H1 (cell line): ENCODE measurements around the gene SHISA9. TPM values are rescaled to one million over a fixed set of nuclear protein-coding genes. Genes with fewer than 3 reads are reported as not detected.

Experiments used
- ATF3 ChIP-seq: IDR thresholded peaks from 2 replicates; pipeline ENCODE4 v1.6.1; 2011; ENCODE audit warnings: low read depth, mild to moderate bottlenecking, low read length; ENCODE audit not compliant: insufficient read depth
- CHD7 ChIP-seq: fragments of 300-600 bp; sonication (generic); IDR thresholded peaks from 2 replicates; pipeline ENCODE4 v1.7.1; 2012; ENCODE audit warnings: low read length, moderate library complexity, mild to moderate bottlenecking, inconsistent platforms; ENCODE audit not compliant: insufficient replicate concordance
- EGR1 ChIP-seq: IDR thresholded peaks from 2 replicates; pipeline ENCODE4 v1.6.1; 2011; ENCODE audit warnings: low read depth, low read length, borderline replicate concordance
- HDAC6 ChIP-seq: IDR thresholded peaks from one replicate; pipeline ENCODE4 v1.7.1; 2012; ENCODE audit warnings: low read depth, mild to moderate bottlenecking, inconsistent platforms, low read length, moderate library complexity
- JUN ChIP-seq: IDR thresholded peaks from 2 replicates; pipeline ENCODE4 v1.6.1; 2011; ENCODE audit warnings: low read depth, mild to moderate bottlenecking, improper control_type of control experiment, low read length
- KDM5A ChIP-seq: fragments of 200-600 bp; IDR thresholded peaks from 2 replicates; pipeline ENCODE4 v1.7.1; 2012; ENCODE audit warnings: mild to moderate bottlenecking, low read length, inconsistent platforms, mixed read lengths
- MAFK ChIP-seq: IDR thresholded peaks from 2 replicates; pipeline ENCODE4 v1.6.1; 2012; ENCODE audit warnings: low read depth, mild to moderate bottlenecking, improper control_type of control experiment, low read length
- SP1 ChIP-seq: IDR thresholded peaks from 2 replicates; pipeline ENCODE4 v1.6.1; 2011; ENCODE audit warnings: low read depth, low read length
- SP2 ChIP-seq: IDR thresholded peaks from 2 replicates; pipeline ENCODE4 v1.6.1; 2012; ENCODE audit warnings: mild to moderate bottlenecking, low read length, inconsistent platforms
- SP4 ChIP-seq: IDR thresholded peaks from 2 replicates; pipeline ENCODE4 v1.6.1; 2012; ENCODE audit warnings: low read length, inconsistent platforms
- YY1 ChIP-seq: IDR thresholded peaks from 2 replicates; pipeline ENCODE4 v1.6.1; 2011; ENCODE audit warnings: low read depth, mild to moderate bottlenecking, low read length
- polyA plus RNA-seq, 7 experiments: library from polyadenylated mRNA; depleted of rRNA in 3 of 7; stranded (reverse) in 5 of 7; unstranded in 2 of 7; fragments of >200 nt in 5 of 7; fragments of 200-250 nt in 2 of 7; gene quantifications; 1 replicate in 5 of 7; 2 replicates in 1 of 7; 4 replicates in 1 of 7; pipeline versions ENCODE4 v1.2.1 to v1.2.3, GENCODE V29; 2011 to 2013; ENCODE audit warnings: missing spikeins in 2 of 7, mixed read lengths in 2 of 7
- total RNA-seq: library from RNA; stranded (reverse); fragmentation: NEBNext Ultra II Directional; extraction: Animal tissue kit (Norgen Biotek cat#: 25700); gene quantifications from 2 replicates; pipeline ENCODE4 v1.2.1, GENCODE V29; 2021
- TF ChIP-seq, protein P1 (sequence below): IDR thresholded peaks from 2 replicates; pipeline ENCODE4 v1.6.1; 2011; ENCODE audit warnings: low read length, improper control_type of control experiment

The SHISA9 gene
- total and polyA plus RNA-seq, 2 of the 8 experiments (the other 6 are each of a cell fraction or from before 2014, with no cell fraction given): 25.6 to 39.8 TPM

GRCh38 chr16:13234999-13235398 is 333.6 kb downstream of the SHISA9 start (continued):
- no peak for TF ChIP-seq CHD7
- no peak for TF ChIP-seq HDAC6
- TF ChIP-seq, protein P1, sequence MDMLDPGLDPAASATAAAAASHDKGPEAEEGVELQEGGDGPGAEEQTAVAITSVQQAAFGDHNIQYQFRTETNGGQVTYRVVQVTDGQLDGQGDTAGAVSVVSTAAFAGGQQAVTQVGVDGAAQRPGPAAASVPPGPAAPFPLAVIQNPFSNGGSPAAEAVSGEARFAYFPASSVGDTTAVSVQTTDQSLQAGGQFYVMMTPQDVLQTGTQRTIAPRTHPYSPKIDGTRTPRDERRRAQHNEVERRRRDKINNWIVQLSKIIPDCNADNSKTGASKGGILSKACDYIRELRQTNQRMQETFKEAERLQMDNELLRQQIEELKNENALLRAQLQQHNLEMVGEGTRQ: no peak
- TF ChIP-seq ATF3: no peak
- no peak for TF ChIP-seq KDM5A
- TF ChIP-seq SP1: no peak
- TF ChIP-seq JUN: no peak
- TF ChIP-seq SP4: no peak
- TF ChIP-seq EGR1: no peak
- TF ChIP-seq YY1: no peak
- TF ChIP-seq MAFK: no peak
- no peak for TF ChIP-seq SP2
